ENCODE data around the gene ABL1.

- TF ChIP-seq CTCF (IDR thresholded peaks at IDR 0.05 in 8 of 11, conservative IDR thresholded peaks at IDR 0.05 in 3 of 11) = no peak
- TF ChIP-seq POLR2AphosphoS5 (IDR thresholded peaks at IDR 0.05) = peak in 1 of 3 donors; percentile 28
Measured at GRCh38 chr9:130890870-130891687, 56.0 kb downstream of the ABL1 start.
